ENCODE data around the gene UGGT1.
"Not testable (repeated sequence)": the region's sequence is repeated elsewhere in the genome, so short reads cannot be mapped to it uniquely, and the experiment has no call there.

Gene UGGT1

GRCh38 chr2:128169497-128169896, 78.5 kb downstream of the UGGT1 start:
- no peak overlapping the region for H2AK5ac ChIP-seq (ENCODE audit: low read length)
- no peak overlapping the region for H2BK5ac ChIP-seq (ENCODE audit: low read length)
- H3K23ac ChIP-seq (ENCODE audit: low read length): no peak overlapping the region
- no peak overlapping the region for H3K4ac ChIP-seq (ENCODE audit: low read depth, low read length)
- WGBS (ENCODE audit: extremely low coverage, insufficient coverage, low lambda C conversion rate): no CpG with 5 or more reads among the region's 3 CpGs
- H3K79me1 ChIP-seq (ENCODE audit: low read length): no peaks in the 10 kb centered on the region
- no peak overlapping the region for H3K18ac ChIP-seq (ENCODE audit: low read length)
- H3K27ac ChIP-seq (ENCODE audit: low read depth, low read length): no peak overlapping the region
- DNase-seq: no peak
- no peak overlapping the region for H3K9ac ChIP-seq (ENCODE audit: low read length)
- H3K4me1 ChIP-seq (ENCODE audit: control insufficient read depth, low read depth, low read length): no peaks in the 10 kb centered on the region
- no peaks in the 10 kb centered on the region for H3K27me3 ChIP-seq (ENCODE audit: insufficient read depth, low read length, poor library complexity)
- H3K79me2 ChIP-seq (ENCODE audit: control insufficient read depth, insufficient read depth, low read length): no peaks in the 10 kb centered on the region
- no peak overlapping the region for H4K8ac ChIP-seq (ENCODE audit: low read depth, low read length)
- no peak overlapping the region for H3K4me3 ChIP-seq (ENCODE audit: low read length)
- no peak overlapping the region for H4K5ac ChIP-seq (ENCODE audit: low read length)
- H3K4me2 ChIP-seq (ENCODE audit: low read length): no peak overlapping the region
- no peak overlapping the region for H2BK120ac ChIP-seq (ENCODE audit: low read depth, low read length)
- peaks cover 8% of the 10 kb centered on the region for H3K36me3 ChIP-seq (ENCODE audit: control insufficient read depth, insufficient read depth, low read length)
- H3K56ac ChIP-seq (ENCODE audit: low read length): no peak overlapping the region
- no peak overlapping the region for H2BK15ac ChIP-seq (replicated peaks; ENCODE audit: low read depth)

GRCh38 chr2:128169933-128170709, 79.1 kb downstream of the UGGT1 start:
- Histone ChIP-seq H3K79me1 (ENCODE audit: low read length) (no peaks in the 10 kb centered on the region), H3K36me3 (ENCODE audit: control insufficient read depth, insufficient read depth, low read length) (peaks cover 9% of the 10 kb centered on the region), H3K4ac (ENCODE audit: low read depth, low read length) (no peak overlapping the region), H3K27ac (ENCODE audit: low read depth, low read length) (no peak overlapping the region), H4K5ac (ENCODE audit: low read length) (no peak overlapping the region), H3K18ac (ENCODE audit: low read length) (no peak overlapping the region), H3K4me3 (ENCODE audit: low read length) (no peak overlapping the region), H2BK5ac (ENCODE audit: low read length) (no peak overlapping the region), H4K8ac (ENCODE audit: low read depth, low read length) (no peak overlapping the region), H3K4me2 (ENCODE audit: low read length) (no peak overlapping the region), H3K27me3 (ENCODE audit: insufficient read depth, low read length, poor library complexity) (no peaks in the 10 kb centered on the region), H2AK5ac (ENCODE audit: low read length) (no peak overlapping the region), H3K56ac (ENCODE audit: low read length) (no peak overlapping the region), H2BK120ac (ENCODE audit: low read depth, low read length) (no peak overlapping the region), H3K23ac (ENCODE audit: low read length) (no peak overlapping the region), H3K4me1 (ENCODE audit: control insufficient read depth, low read depth, low read length) (no peaks in the 10 kb centered on the region), H3K79me2 (ENCODE audit: control insufficient read depth, insufficient read depth, low read length) (no peaks in the 10 kb centered on the region), H3K9ac (ENCODE audit: low read length) (no peak overlapping the region), H2BK15ac (replicated peaks; ENCODE audit: low read depth) (no peak overlapping the region)
- DNase-seq: no peak
- WGBS (ENCODE audit: extremely low coverage, insufficient coverage, low lambda C conversion rate): no CpG with 5 or more reads among the region's 4 CpGs

GRCh38 chr2:128170776-128171175, 79.8 kb downstream of the UGGT1 start:
- Histone ChIP-seq H3K4me3 (ENCODE audit: low read length) (no peak overlapping the region), H3K4me2 (ENCODE audit: low read length) (no peak overlapping the region), H3K23ac (ENCODE audit: low read length) (no peak overlapping the region), H4K8ac (ENCODE audit: low read depth, low read length) (no peak overlapping the region), H3K79me2 (ENCODE audit: control insufficient read depth, insufficient read depth, low read length) (no peaks in the 10 kb centered on the region), H2BK120ac (ENCODE audit: low read depth, low read length) (no peak overlapping the region), H4K5ac (ENCODE audit: low read length) (no peak overlapping the region), H3K18ac (ENCODE audit: low read length) (no peak overlapping the region), H3K79me1 (ENCODE audit: low read length) (no peaks in the 10 kb centered on the region), H3K4me1 (ENCODE audit: control insufficient read depth, low read depth, low read length) (no peaks in the 10 kb centered on the region), H2BK5ac (ENCODE audit: low read length) (no peak overlapping the region), H3K56ac (ENCODE audit: low read length) (no peak overlapping the region), H3K27ac (ENCODE audit: low read depth, low read length) (no peak overlapping the region), H3K27me3 (ENCODE audit: insufficient read depth, low read length, poor library complexity) (no peaks in the 10 kb centered on the region), H3K36me3 (ENCODE audit: control insufficient read depth, insufficient read depth, low read length) (peaks cover 10% of the 10 kb centered on the region), H2BK15ac (replicated peaks; ENCODE audit: low read depth) (no peak overlapping the region), H3K9ac (ENCODE audit: low read length) (no peak overlapping the region), H3K4ac (ENCODE audit: low read depth, low read length) (no peak overlapping the region), H2AK5ac (ENCODE audit: low read length) (no peak overlapping the region)
- no peak for DNase-seq
- no CpG with 5 or more reads among the region's 6 CpGs for WGBS (ENCODE audit: extremely low coverage, insufficient coverage, low lambda C conversion rate)

- no peak overlapping the region for H3K23ac ChIP-seq (ENCODE audit: low read length)
- no peaks in the 10 kb centered on the region for H3K79me2 ChIP-seq (ENCODE audit: control insufficient read depth, insufficient read depth, low read length)
- no peak overlapping the region for H3K27ac ChIP-seq (ENCODE audit: low read depth, low read length)
- H4K5ac ChIP-seq (ENCODE audit: low read length): no peak overlapping the region
- H3K36me3 ChIP-seq (ENCODE audit: control insufficient read depth, insufficient read depth, low read length): peaks cover 12% of the 10 kb centered on the region
- H2BK15ac ChIP-seq (replicated peaks; ENCODE audit: low read depth): no peak overlapping the region
- H3K4me1 ChIP-seq (ENCODE audit: control insufficient read depth, low read depth, low read length): no peaks in the 10 kb centered on the region
- H2BK5ac ChIP-seq (ENCODE audit: low read length): no peak overlapping the region
- no peaks in the 10 kb centered on the region for H3K27me3 ChIP-seq (ENCODE audit: insufficient read depth, low read length, poor library complexity)
- peak; percentile 69 for DNase-seq
- no peak overlapping the region for H3K4me3 ChIP-seq (ENCODE audit: low read length)
- H3K79me1 ChIP-seq (ENCODE audit: low read length): no peaks in the 10 kb centered on the region
- H2BK120ac ChIP-seq (ENCODE audit: low read depth, low read length): no peak overlapping the region
- H3K4ac ChIP-seq (ENCODE audit: low read depth, low read length): no peak overlapping the region
- H3K4me2 ChIP-seq (ENCODE audit: low read length): no peak overlapping the region
- H3K18ac ChIP-seq (ENCODE audit: low read length): no peak overlapping the region
- H2AK5ac ChIP-seq (ENCODE audit: low read length): no peak overlapping the region
- H3K9ac ChIP-seq (ENCODE audit: low read length): no peak overlapping the region
- no peak overlapping the region for H3K56ac ChIP-seq (ENCODE audit: low read length)
- H4K8ac ChIP-seq (ENCODE audit: low read depth, low read length): no peak overlapping the region
- WGBS (ENCODE audit: extremely low coverage, insufficient coverage, low lambda C conversion rate): no CpG with 5 or more reads among the region's 5 CpGs
Measured at GRCh38 chr2:128172191-128172590, 81.2 kb downstream of the UGGT1 start.

- not testable (repeated sequence) for H3K18ac ChIP-seq (ENCODE audit: low read length); H3K79me1 ChIP-seq (ENCODE audit: low read length); H3K4me2 ChIP-seq (ENCODE audit: low read length); H4K5ac ChIP-seq (ENCODE audit: low read length); H3K23ac ChIP-seq (ENCODE audit: low read length); H3K4ac ChIP-seq (ENCODE audit: low read depth, low read length); H3K27ac ChIP-seq (ENCODE audit: low read depth, low read length); DNase-seq; H3K27me3 ChIP-seq (ENCODE audit: insufficient read depth, low read length, poor library complexity); H4K8ac ChIP-seq (ENCODE audit: low read depth, low read length); H3K79me2 ChIP-seq (ENCODE audit: control insufficient read depth, insufficient read depth, low read length); H3K4me1 ChIP-seq (ENCODE audit: control insufficient read depth, low read depth, low read length); H3K9ac ChIP-seq (ENCODE audit: low read length); H2BK5ac ChIP-seq (ENCODE audit: low read length); H3K4me3 ChIP-seq (ENCODE audit: low read length); H2AK5ac ChIP-seq (ENCODE audit: low read length); H3K56ac ChIP-seq (ENCODE audit: low read length); H2BK120ac ChIP-seq (ENCODE audit: low read depth, low read length); H2BK15ac ChIP-seq (replicated peaks; ENCODE audit: low read depth)
- H3K36me3 ChIP-seq (ENCODE audit: control insufficient read depth, insufficient read depth, low read length): peaks cover 14% of the 10 kb centered on the region
- WGBS (ENCODE audit: extremely low coverage, insufficient coverage, low lambda C conversion rate): no CpG with 5 or more reads among the region's 4 CpGs
Measured at GRCh38 chr2:128174067-128174466, 83.1 kb downstream of the UGGT1 start.

- no peaks in the 10 kb centered on the region for H3K27me3 ChIP-seq (ENCODE audit: insufficient read depth, low read length, poor library complexity)
- H3K36me3 ChIP-seq (ENCODE audit: control insufficient read depth, insufficient read depth, low read length): peaks cover 7% of the 10 kb centered on the region
- H4K5ac ChIP-seq (ENCODE audit: low read length): no peak overlapping the region
- no peak overlapping the region for H3K4ac ChIP-seq (ENCODE audit: low read depth, low read length)
- no peak overlapping the region for H2BK15ac ChIP-seq (replicated peaks; ENCODE audit: low read depth)
- H2BK120ac ChIP-seq (ENCODE audit: low read depth, low read length): no peak overlapping the region
- no peak for DNase-seq
- no peak overlapping the region for H3K27ac ChIP-seq (ENCODE audit: low read depth, low read length)
- no peak overlapping the region for H3K4me3 ChIP-seq (ENCODE audit: low read length)
- H3K18ac ChIP-seq (ENCODE audit: low read length): no peak overlapping the region
- no peak overlapping the region for H4K8ac ChIP-seq (ENCODE audit: low read depth, low read length)
- H3K23ac ChIP-seq (ENCODE audit: low read length): no peak overlapping the region
- H2BK5ac ChIP-seq (ENCODE audit: low read length): no peak overlapping the region
- no CpG with 5 or more reads among the region's 3 CpGs for WGBS (ENCODE audit: extremely low coverage, insufficient coverage, low lambda C conversion rate)
- H3K4me2 ChIP-seq (ENCODE audit: low read length): no peak overlapping the region
- no peaks in the 10 kb centered on the region for H3K79me2 ChIP-seq (ENCODE audit: control insufficient read depth, insufficient read depth, low read length)
- H3K9ac ChIP-seq (ENCODE audit: low read length): no peak overlapping the region
- H3K4me1 ChIP-seq (ENCODE audit: control insufficient read depth, low read depth, low read length): no peaks in the 10 kb centered on the region
- H3K56ac ChIP-seq (ENCODE audit: low read length): no peak overlapping the region
- H2AK5ac ChIP-seq (ENCODE audit: low read length): no peak overlapping the region
- no peaks in the 10 kb centered on the region for H3K79me1 ChIP-seq (ENCODE audit: low read length)
Measured at GRCh38 chr2:128177315-128177714, 86.3 kb downstream of the UGGT1 start.
